Stimulated activated naive B cell treated with anti-CD40 and anti-IgM and Interleukin-4, amounts not matched to agents 10 μg/mL and 1 μg/mL and 100 μg/mL, for 72 hours (primary cell): ENCODE data around the gene KIF12.

ENCODE experiments used
- ATAC-seq, 2 donors: fragments of 150-1000 bp; cut with Tn5 transposase; replicated peaks; 2 replicates each; pipeline ENCODE4 v1.10.0; 2021; ENCODE audit warnings: moderate library complexity in 1 of 2
- DNase-seq: peaks from one replicate; pipeline ENCODE4 v3.0.0; 2021
- H3K27ac Mint-ChIP-seq: one replicate; pipeline ENCODE4 v1.8.0; 2022; ENCODE audit warnings: mild to moderate bottlenecking, mixed read lengths
- H3K27me3 Mint-ChIP-seq, 2 donors: one replicate each; pipeline ENCODE4 v1.8.0; 2022; ENCODE audit warnings: mixed read lengths in 2 of 2
- H3K36me3 Mint-ChIP-seq, 2 donors: one replicate each; pipeline ENCODE4 v1.8.0; 2022; ENCODE audit warnings: mixed read lengths in 2 of 2, mild to moderate bottlenecking in 1 of 2
- H3K4me1 Mint-ChIP-seq, 2 donors: one replicate each; pipeline ENCODE4 v1.8.0; 2022; ENCODE audit warnings: mixed read lengths in 2 of 2, mild to moderate bottlenecking in 1 of 2
- H3K4me3 Mint-ChIP-seq, 2 donors: one replicate each; pipeline ENCODE4 v1.8.0; 2022; ENCODE audit warnings: mild to moderate bottlenecking in 2 of 2, mixed read lengths in 2 of 2, moderate library complexity in 1 of 2
- H3K9me3 Mint-ChIP-seq, 2 donors: one replicate each; pipeline ENCODE4 v1.8.0; 2022; ENCODE audit warnings: mixed read lengths in 2 of 2, mild to moderate bottlenecking in 1 of 2

The KIF12 gene

DNA sequence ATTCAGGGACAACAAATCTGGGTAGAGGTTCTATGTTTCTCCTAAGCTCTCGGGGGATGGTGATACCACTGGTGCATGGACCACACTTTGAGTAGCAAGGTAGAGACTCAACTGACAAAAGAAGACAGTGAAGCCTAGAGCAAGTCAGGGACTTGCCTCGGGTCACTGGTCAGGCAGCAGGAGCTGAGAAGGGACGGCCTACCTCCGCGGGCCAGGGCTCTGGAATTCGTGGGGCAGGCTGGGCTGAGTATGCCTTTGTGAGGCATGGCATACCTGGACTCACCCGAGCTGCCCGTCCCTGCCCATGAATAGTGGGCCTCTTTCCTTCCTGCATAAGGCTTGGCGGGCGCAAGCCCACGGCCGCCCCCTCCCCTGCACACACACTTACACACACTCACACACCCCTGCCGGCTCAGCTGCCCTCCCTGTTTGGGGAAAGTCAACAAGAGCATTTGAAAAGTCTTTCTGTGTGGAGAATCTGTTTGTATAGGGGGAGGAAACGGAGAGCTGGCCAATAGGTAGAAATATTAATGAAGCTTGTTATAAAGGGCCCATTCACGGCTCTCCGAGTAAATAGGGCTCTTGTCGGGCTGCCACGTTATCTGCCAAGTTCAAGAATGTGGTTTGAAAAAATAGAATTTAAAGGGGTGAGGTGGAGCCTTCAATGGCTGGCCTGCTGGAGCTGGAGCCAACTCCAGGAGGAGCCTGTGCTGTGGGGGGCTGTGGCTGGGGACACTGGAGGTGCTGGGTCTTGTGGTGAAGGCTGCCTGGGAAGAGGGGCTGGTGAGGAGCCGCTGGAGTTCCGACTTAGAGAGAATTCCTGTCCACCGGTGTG lies 19.1 kb upstream of the KIF12 start:
- DNase-seq (no peak), ATAC-seq (no peak)
- Mint-ChIP-seq H3K4me1 (no peaks in the 10 kb centered on the region), H3K9me3 (peaks cover 0 to 3% of the 10 kb centered on the region in 2 donors), H3K36me3 (no peaks in the 10 kb centered on the region), H3K27me3 (peaks cover 35 to 36% of the 10 kb centered on the region in 2 donors), H3K27ac (no peak overlapping the region), H3K4me3 (no peak overlapping the region)

DNA sequence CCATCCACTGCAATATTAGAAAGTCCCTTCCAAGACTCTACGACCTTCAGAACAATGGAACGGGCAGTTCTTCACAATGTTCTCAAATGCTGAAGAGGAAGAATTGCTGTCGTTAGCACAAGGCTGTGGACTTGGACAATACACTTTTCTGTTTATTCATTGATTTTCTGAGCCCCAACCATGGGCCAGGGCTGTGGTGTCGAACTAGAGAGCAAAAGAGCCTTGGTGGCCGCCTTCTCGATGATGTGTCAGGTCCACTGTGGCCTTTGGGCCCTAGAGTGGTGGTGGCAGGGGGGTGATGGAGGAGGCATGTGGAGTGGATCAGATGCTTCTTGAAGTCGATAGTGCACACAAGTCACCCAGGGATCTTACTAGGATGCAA lies 18.5 kb upstream of the KIF12 start:
- ATAC-seq (no peak), DNase-seq (no peak)
- H3K4me1 Mint-ChIP-seq = no peaks in the 10 kb centered on the region
- H3K27ac Mint-ChIP-seq = no peak overlapping the region
- H3K9me3 Mint-ChIP-seq = peaks cover 0 to 5% of the 10 kb centered on the region in 2 donors
- H3K4me3 Mint-ChIP-seq = no peak overlapping the region
- H3K27me3 Mint-ChIP-seq = peaks cover 41% of the 10 kb centered on the region in 2 donors
- H3K36me3 Mint-ChIP-seq = no peaks in the 10 kb centered on the region

DNA sequence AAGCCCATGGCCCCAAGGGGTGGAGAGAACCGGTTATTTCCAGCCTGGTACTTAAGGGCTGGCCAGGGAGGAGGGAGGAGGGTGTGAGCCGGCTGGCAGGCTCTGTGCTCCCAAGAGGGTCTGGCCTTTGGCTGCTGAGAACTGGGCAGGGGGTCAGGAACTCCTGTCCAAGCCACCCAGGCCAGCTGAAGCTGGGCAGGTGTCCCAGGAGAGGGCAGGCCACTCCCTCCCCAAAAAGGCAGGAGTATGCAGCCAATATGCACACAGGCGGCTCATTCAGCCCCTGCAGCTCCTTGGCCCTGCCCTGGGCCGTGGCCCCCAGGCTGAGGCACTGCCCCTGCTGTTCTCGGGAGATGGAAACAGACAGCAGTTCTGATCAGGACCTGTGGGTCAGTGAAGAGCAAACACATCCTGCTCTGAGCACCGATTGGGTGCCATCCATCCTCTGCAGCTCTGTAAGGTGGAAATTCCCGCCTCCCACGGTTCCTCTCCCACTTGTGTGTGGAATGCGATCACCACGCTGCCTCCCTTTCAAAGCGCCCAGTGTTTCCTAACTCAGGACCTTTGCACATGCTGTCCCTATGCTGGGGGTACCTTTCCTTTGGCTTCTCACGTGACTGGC lies 17.1 kb upstream of the KIF12 start:
- Mint-ChIP-seq H3K9me3 (peaks cover 0 to 5% of the 10 kb centered on the region in 2 donors), H3K4me1 (no peaks in the 10 kb centered on the region), H3K4me3 (no peak overlapping the region), H3K27me3 (peaks cover 42 to 47% of the 10 kb centered on the region in 2 donors), H3K36me3 (no peaks in the 10 kb centered on the region), H3K27ac (no peak overlapping the region)
- DNase-seq (no peak), ATAC-seq (no peak)

DNA sequence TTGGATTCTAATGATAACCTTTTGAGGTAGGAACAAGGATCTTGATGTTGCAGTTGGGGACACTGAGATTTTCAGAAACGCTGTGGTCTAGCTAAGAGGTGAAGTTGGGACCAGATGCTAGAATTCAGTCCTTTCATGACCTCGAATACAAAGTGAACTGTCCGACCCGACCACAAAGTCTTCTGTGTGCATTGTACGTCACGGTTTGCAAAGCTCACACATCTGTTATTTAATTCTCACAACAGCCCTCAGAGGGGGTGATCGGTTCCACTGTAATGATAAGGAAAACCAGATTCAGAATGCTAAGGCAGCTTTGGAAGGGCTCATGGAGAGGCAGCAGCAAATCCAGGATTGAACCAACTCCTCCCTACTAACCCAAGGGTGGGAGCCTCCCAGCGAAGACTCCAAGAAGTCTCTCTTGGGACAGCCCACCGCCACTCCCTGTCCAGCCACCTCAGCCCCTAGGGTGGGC lies 16.6 kb upstream of the KIF12 start:
- no peak for ATAC-seq
- DNase-seq = no peak
- Mint-ChIP-seq H3K9me3 (peaks cover 0 to 4% of the 10 kb centered on the region in 2 donors), H3K36me3 (no peaks in the 10 kb centered on the region), H3K27ac (no peak overlapping the region), H3K4me3 (no peak overlapping the region), H3K4me1 (no peaks in the 10 kb centered on the region), H3K27me3 (peaks cover 40 to 50% of the 10 kb centered on the region in 2 donors)

DNA sequence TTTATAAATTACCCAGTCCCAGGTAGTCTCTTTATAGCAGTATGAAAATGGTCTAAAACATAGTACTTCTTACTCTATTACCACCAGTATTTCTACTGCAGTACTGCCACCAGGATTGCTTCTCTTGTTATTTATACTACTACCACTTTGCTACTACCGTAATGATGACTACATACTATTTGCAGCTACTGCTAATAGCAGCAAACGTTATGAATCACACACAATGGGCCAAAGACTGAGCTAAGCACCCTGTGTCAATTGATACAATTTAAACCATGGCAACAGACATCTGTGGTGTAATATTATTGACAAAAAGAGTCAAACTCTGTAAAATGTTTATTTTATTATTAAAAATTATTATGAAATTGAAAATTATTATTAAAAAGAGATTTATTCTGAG lies 15.3 kb upstream of the KIF12 start:
- DNase-seq (no peak), ATAC-seq (no peak)
- H3K9me3 Mint-ChIP-seq = peaks cover 0 to 2% of the 10 kb centered on the region in 2 donors
- peaks cover 37 to 49% of the 10 kb centered on the region in 2 donors for H3K27me3 Mint-ChIP-seq
- no peaks in the 10 kb centered on the region for H3K4me1 Mint-ChIP-seq
- H3K4me3 Mint-ChIP-seq = no peak overlapping the region
- no peaks in the 10 kb centered on the region for H3K36me3 Mint-ChIP-seq
- H3K27ac Mint-ChIP-seq = no peak overlapping the region

DNA sequence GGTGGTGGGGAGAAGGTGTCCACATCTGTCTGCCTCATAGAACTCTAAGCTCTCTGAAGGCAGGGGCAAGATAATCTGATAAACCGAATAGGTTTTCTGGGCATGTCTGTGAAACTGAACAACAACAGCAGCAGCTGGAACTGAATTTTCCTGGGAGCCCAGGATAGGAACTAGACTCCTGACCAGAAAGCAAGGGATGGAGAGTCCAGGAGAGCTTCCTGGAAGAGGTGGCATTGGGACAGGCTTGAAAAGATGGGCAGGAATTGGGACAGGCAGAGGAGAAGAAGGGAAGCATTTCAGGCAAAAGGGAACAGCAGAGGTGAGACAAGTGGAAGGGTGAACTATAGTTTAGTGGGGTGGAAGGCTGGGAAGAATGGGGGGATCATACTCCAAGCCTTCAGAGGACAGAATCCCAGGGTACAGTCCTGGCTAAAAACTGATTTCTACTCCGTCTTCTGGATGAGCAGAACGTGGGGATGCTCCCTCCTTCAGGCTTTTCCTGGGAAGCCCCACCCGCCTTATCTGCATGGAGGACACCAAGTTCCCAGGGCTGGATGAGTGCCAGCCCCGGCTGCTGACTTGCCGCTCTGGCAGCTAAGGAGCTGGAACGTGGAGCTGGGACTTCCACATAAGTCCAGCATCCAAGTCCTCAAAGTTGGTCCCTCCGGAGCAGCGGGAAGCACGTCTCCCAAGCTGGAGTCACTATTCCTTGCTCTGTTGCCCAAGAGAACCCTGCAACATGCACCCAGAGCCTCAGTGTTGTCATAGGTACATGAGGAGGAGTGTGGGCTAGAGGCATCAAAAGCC lies 13.9 kb upstream of the KIF12 start:
- Mint-ChIP-seq H3K27ac (no peak overlapping the region), H3K36me3 (no peaks in the 10 kb centered on the region), H3K9me3 (peaks cover 0 to 2% of the 10 kb centered on the region in 2 donors), H3K4me1 (no peaks in the 10 kb centered on the region), H3K4me3 (no peak overlapping the region), H3K27me3 (peaks cover 35 to 44% of the 10 kb centered on the region in 2 donors)
- DNase-seq (no peak), ATAC-seq (no peak)

DNA sequence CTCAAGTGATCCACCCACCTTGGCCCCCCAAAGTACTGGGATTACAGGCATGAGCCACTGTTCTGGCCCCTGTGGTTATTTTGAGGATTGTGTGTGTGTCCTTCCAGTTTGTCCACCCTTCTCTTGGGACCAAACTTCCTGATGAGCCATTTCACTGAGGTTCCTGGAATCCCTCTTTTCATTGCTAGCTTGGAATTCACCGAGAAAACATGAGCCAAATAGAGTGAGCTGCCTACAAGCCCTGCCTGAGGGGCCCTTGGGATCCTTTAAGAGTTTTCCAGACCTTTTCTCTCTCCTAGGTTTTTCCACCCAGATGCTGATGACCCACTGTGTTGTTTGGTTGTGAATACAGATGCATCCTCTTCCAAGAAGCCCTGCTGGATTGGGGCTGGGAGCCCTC lies 13.2 kb upstream of the KIF12 start:
- Mint-ChIP-seq H3K9me3 (peaks cover 0 to 2% of the 10 kb centered on the region in 2 donors), H3K4me1 (peaks cover 0 to 2% of the 10 kb centered on the region in 2 donors), H3K36me3 (no peaks in the 10 kb centered on the region), H3K4me3 (no peak overlapping the region), H3K27me3 (peaks cover 35 to 43% of the 10 kb centered on the region in 2 donors), H3K27ac (no peak overlapping the region)
- no peak for DNase-seq
- no peak for ATAC-seq

DNA sequence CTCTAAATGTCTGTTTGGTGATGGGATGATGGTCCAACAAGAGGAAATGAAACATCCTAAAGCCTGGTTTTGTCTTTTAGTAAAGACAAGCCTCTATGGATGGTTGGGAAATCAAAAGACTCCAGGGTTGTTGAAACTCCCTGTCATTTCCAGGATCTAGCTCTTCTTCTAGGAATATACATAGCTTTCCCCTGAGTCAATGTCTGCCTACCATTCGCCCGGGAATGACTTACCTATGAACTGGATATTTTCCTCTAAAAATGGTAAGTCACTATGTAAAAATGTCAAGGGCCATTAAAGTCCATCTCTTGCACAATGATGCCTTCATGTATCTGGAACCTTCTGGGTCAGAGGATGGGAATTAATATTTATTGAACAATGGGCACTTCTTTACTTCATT lies 11.1 kb upstream of the KIF12 start:
- H3K27ac Mint-ChIP-seq = no peak overlapping the region
- H3K4me3 Mint-ChIP-seq = no peak overlapping the region
- no peak for DNase-seq
- H3K36me3 Mint-ChIP-seq = no peaks in the 10 kb centered on the region
- peaks cover 0 to 2% of the 10 kb centered on the region in 2 donors for H3K9me3 Mint-ChIP-seq
- H3K27me3 Mint-ChIP-seq = peaks cover 29 to 37% of the 10 kb centered on the region in 2 donors
- no peak for ATAC-seq
- peaks cover 0 to 2% of the 10 kb centered on the region in 2 donors for H3K4me1 Mint-ChIP-seq

DNA sequence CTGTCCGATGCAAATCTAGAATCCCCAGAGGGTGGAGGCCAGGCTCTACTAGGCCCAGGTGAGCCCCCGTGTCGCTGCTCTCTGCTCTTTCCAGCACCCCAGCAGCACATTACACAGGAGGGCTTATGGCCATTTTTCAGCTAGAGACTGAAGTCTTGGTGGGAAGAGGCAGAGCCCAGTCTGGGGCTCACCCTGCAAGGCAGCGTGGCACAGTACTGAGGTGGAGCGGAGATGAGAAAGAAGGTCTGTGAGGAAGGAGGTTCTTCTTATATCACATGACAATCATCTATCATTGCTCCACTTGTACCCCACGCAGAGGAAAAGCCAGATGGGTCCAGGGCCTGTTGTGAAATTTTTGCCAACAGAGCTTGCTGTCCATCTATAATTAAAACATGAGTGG lies 10.0 kb upstream of the KIF12 start:
- no peak for ATAC-seq
- Mint-ChIP-seq H3K4me1 (peaks cover 0 to 2% of the 10 kb centered on the region in 2 donors), H3K4me3 (no peak overlapping the region)

DNA sequence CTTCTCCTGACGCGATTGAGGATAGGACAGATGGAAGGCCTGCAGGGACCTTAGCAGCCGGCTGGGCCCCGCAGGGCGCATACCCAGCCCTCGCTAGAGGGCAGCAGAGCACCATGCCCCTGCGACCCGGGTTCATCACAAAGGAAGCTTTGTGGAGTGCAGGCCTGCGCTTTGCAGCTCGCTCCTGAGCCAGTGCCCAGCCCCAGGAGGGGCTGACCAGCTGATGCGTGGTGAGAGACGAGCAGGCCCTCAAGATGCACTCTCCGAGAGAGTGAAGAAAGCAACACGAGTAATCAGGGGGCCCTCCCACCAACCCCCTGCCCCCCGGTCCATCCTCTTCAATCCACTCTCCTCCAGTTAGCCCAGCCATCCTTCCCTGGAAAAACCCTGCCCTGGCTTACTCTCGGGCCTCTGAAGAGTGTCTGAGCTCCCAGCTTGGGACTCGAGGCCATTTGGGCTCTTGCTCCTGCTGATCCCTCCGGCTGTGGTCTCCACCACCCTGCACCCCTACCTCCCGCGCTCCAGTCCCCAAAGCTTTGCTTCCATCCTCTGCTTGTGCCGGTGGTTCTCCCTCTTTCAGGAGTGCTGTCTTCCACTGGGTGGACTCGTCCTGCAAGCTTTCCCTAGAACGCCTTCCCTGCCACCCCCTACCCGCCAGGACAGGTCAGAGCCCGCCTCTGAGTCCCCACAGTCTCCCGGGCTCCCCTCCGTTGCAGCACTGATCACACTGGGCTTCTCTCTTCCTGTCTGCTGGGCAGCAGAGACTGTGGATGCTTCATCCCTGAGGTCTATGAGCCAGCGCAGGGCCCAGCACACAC lies 9.1 kb upstream of the KIF12 start:
- peak; percentile 31 for DNase-seq
- H3K4me3 Mint-ChIP-seq = no peak overlapping the region
- ATAC-seq = peak; percentile 88 to 93
- peaks cover 0 to 2% of the 10 kb centered on the region in 2 donors for H3K4me1 Mint-ChIP-seq
- no peaks in the 10 kb centered on the region for H3K36me3 Mint-ChIP-seq
- peaks cover 0 to 2% of the 10 kb centered on the region in 2 donors for H3K9me3 Mint-ChIP-seq
- peaks cover 20 to 36% of the 10 kb centered on the region in 2 donors for H3K27me3 Mint-ChIP-seq
- H3K27ac Mint-ChIP-seq = no peak overlapping the region

More for the DNA sequence above, 10.0 kb upstream of the KIF12 start:
- Mint-ChIP-seq H3K9me3 (peaks cover 0 to 2% of the 10 kb centered on the region in 2 donors), H3K36me3 (no peaks in the 10 kb centered on the region), H3K27me3 (peaks cover 27 to 33% of the 10 kb centered on the region in 2 donors), H3K27ac (no peak overlapping the region)
- DNase-seq = no peak

DNA sequence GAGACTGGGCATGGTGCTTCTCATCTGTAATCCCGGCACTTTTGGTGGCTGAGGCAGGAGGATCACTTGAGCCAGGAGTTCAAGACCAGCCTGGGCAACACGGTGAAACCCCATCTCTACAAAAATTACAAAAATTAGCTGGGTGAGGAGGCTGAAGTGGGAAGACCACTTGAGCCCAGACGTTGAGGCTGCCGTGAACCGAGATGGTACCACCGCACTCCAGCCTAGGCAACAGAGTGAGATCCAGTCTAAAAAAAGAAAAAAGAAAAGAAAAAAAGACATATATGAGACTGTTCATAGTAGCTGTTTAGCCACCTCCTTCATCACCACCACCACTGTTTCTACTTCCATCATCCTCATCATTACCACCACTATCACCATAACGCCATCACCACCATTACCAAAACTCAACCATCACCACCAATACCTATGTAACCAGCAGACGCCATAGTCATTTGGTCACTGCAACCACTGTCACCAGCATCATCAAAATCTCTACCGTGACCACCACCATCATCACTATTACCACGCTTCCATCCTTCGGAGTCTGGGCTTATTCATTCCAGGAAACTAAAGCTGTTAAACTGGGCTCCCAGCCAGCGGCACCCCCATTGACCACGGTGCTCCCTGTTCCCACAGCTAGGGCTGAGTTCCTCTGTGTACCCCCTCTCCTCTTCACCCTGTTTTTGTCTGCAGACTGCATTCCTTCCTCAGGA lies 8.4 kb upstream of the KIF12 start:
- no peak overlapping the region for H3K27ac Mint-ChIP-seq
- peaks cover 0 to 2% of the 10 kb centered on the region in 2 donors for H3K4me1 Mint-ChIP-seq
- ATAC-seq (peak; percentile 21 to 41), DNase-seq (no peak)
- no peaks in the 10 kb centered on the region for H3K36me3 Mint-ChIP-seq
- H3K27me3 Mint-ChIP-seq = peaks cover 19 to 36% of the 10 kb centered on the region in 2 donors
- peaks cover 0 to 3% of the 10 kb centered on the region in 2 donors for H3K9me3 Mint-ChIP-seq
- H3K4me3 Mint-ChIP-seq = no peak overlapping the region

DNA sequence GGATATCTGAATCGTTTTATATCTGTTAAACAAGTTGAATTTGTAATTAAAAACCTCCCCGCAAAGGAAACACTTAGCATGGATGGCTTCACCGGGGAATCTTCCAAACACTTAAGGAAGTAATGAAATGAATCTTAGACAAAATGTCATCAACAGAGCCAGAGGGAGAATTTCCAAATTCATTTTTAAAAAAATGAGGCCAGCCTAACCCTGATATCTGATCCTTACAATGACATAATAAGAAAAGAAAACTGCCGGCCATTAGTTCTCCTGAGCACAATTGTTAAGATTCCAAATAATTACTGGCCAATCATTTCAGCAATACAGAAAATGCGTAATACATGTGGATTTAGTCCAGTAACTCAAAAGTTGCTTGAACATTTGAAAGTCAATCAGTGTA lies 6.1 kb upstream of the KIF12 start:
- H3K9me3 Mint-ChIP-seq = peaks cover 3 to 11% of the 10 kb centered on the region in 2 donors
- peaks cover 27 to 34% of the 10 kb centered on the region in 2 donors for H3K27me3 Mint-ChIP-seq
- peaks cover 0 to 2% of the 10 kb centered on the region in 2 donors for H3K4me1 Mint-ChIP-seq
- no peak for DNase-seq
- H3K27ac Mint-ChIP-seq = no peak overlapping the region
- no peak for ATAC-seq
- H3K4me3 Mint-ChIP-seq = no peak overlapping the region
- H3K36me3 Mint-ChIP-seq = peaks cover 3% of the 10 kb centered on the region in 2 donors

DNA sequence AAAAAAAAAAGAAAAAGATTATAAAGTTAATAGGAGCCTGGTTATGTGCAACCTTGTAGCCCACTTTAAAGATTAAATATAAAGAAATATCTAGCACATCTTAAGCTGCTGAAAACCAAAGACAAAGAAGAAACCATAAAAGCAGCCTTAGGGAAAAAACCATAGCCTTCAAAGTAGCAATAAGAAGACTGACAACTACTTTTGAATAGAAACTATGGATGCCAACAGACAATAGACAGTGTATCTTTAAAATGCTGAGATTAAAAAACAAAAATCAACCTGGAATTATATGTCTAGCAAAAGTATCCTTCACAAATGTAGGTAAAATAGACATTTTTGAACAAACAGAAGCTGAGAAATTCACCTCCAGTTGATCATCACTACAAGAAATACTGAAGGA lies 3.4 kb upstream of the KIF12 start:
- H3K4me3 Mint-ChIP-seq = no peak overlapping the region
- H3K4me1 Mint-ChIP-seq = peaks cover 2 to 3% of the 10 kb centered on the region in 2 donors
- H3K27me3 Mint-ChIP-seq = peaks cover 29 to 42% of the 10 kb centered on the region in 2 donors
- H3K36me3 Mint-ChIP-seq = peaks cover 3% of the 10 kb centered on the region in 2 donors
- DNase-seq (no peak), ATAC-seq (no peak)
- peaks cover 3 to 11% of the 10 kb centered on the region in 2 donors for H3K9me3 Mint-ChIP-seq
- H3K27ac Mint-ChIP-seq = no peak overlapping the region
